ENCODE results near the gene C1orf87.

The C1orf87 gene, protein sequence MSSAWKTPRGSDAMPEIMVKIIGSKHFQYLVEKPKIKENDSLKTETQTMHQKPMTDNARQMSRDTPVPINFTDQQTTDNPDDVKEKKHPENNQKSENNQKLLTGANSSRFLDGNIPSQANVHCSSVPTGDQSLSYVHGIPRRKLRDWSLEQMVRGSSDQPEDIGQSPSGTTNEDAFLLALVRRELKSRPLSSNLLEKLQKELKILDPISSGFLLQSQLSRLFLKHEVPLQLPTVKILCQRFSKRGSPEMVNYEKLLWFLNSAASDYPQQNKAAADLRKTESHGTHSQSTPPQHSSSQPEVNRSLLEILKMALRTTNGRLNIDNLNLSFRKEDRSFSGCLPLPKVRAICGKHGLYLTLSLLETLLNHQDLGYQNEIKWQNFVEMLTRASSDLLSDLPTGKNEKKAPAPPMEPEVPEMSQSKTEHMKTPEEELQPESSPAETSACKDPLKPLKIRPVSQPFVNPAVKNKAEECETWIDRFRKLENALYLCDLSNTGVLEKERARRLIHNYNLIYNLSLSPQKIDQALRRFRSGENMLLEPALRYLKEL

DNA sequence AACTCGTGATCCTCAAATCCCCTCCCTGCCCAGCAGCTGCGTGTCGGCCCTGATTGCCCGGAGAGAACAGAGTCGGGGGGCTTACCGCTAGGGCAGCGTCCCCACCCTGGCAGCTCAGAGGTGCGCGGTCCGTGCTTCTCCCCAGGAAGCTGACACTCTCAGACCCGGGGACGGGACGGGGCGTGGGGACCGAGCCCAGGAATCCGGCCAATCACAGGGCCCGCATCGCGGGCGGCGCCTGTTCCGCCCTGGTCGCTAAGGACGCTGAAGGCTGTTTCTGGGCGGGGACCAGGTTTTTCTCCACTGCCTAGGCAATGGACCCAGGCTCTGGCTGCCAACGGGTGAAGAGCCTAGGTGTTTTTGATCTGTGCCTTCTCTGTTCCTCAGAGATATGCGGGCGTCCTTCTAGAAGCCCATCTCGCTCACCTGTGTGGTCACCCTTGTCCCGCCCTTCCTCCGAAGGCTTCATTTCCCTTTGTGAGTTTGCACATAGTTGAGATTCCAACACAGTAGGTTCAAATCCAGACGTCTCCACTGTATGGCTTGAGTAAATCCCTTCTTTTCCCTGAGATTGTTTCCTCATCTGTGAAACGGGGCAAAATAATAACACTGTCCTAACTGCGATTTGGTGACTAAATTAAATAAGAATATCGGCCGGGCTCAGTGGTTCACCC is at the start of gene C1orf87:
TSS of gene C1orf87 (minus strand) at position 166 of the 674 bp plus-strand sequence. CDS start 1,127 bp downstream, outside the sequence.
- no peak for DNase-seq (ENCODE audit: low spot score)

GRCh38 chr1:60118085-60118484 is 44.5 kb upstream of the C1orf87 start:
- DNase-seq (ENCODE audit: low spot score) = no peak

GRCh38 chr1:60114745-60115318 is 41.3 kb upstream of the C1orf87 start:
- no peak for DNase-seq (ENCODE audit: low spot score)

DNA sequence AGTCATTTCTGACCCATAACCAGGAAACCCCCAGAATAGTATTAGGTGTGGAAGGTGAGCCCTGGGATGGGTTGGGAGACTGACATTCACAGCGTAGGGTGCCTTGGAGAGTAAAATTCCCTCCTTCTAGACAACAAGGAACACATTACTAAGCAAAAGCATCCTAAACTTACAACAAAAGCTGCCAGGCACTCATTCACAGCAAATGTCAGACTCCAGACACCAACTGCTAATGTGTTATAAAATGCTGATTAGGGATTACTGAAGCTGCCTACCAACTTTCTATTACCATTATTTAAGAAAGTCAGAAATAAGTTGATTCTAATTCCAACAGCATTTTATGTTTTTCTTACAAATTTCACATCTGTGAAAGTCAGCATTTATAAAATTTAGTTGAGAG is 40.0 kb upstream of the C1orf87 start:
- DNase-seq (ENCODE audit: low spot score) = no peak

GRCh38 chr1:60113028-60113427 is 39.5 kb upstream of the C1orf87 start:
- DNase-seq (ENCODE audit: low spot score) = no peak

DNA sequence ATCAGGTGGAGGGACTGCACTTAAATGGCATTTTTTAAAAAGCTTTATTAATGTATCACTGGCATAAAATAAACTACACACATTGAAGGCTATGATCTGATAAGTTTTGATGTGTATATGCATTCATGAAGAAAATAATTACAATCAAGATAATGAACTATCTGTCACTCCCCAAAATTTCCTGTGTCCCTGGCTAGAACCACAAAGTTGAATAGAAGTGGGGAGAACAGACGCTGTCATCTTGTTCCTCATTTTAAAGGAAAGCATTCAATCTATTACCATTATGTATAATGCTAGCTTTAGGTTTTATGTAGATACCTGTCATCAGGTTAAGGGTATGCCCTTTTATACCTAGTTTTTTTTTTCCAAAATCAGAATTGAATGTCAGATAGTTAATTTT is 38.1 kb upstream of the C1orf87 start:
- no peak for DNase-seq (ENCODE audit: low spot score)

DNA sequence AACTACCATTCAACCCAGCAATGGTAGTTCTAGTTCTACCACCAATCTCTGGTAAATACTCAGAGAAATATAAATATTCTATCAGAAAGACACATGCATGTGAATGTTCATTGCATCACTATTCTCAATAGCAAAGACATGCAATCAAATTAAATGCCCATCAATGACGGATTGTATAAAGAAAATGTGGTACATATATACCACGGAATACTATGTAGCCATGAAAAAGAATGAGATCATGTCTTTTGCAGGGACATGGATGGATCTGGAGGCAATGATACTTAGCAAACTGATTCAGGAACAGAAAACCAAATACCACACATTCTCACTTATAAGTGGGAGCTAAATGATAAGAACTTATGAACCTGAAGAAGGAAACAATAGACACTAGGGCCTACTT is 37.5 kb upstream of the C1orf87 start:
- DNase-seq (ENCODE audit: low spot score) = no peak

- no peak for DNase-seq (ENCODE audit: low spot score)
These were observed 34.6 kb upstream of the C1orf87 start for GRCh38 chr1:60108196-60108595.

DNA sequence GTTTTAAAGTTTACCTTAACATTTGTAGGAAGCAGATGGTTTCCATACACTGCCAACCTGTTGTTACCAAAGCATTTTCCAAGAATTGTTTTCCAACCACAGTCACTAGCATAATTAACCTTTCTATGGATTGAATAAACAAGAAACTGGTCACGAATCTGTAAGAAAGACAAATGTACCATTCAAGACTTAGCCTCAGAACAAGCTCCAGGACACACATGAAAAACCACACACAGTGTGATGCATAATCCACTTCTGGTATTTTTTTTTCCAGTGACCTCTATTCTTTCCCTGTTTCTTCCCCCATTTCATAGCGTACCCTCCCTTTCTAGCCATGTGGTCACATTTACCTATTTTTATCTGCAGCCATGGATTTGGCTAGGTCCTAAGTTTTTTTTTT is 29.6 kb upstream of the C1orf87 start:
- DNase-seq (ENCODE audit: low spot score) = no peak

GRCh38 chr1:60102267-60103061 is 28.9 kb upstream of the C1orf87 start:
- DNase-seq (ENCODE audit: low spot score) = no peak

DNA sequence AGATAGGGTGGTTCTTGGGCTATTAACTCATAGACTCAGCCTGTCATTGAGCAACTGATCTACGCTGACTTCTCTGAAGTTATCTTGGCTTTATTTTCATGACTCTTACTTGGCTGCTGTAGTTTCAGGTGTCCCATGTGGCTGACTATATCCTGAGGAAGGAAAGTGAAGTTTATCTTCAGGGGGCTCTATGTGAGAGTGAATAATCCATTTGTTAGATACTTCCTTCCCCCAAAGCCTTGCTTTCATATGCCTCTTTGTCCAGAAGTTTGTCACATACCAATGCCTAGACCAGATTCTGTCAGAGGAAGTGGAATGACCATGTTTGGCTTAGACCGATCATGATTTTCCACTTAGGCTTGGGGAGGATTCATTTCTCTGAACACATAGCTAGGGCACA is 27.9 kb upstream of the C1orf87 start:
- DNase-seq (ENCODE audit: low spot score) = no peak

DNA sequence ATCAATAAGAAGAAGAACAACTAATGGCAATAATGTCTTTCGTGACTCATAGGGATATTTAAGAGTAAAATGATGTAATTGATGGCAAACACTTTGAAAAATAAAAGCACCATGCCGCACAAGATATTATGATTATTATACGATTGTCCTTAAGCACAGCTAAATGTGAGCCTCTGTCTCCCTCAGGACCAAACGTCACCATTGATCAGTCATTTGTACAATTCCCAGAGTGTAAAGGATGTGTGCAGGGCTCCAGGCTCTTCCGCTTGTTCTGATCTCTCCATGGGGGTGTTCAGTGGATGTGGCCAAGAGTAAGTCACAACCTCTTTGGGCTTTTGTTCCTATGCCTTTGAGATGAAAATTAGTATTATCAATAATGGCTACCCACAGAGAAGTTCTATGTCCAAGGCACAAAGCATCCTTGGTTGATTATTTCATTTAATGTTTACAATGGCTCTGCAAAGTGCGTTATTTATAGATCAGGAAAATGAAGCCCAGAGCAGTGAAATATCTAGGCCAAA is 17.7 kb upstream of the C1orf87 start:
- DNase-seq (ENCODE audit: low spot score) = no peak

- no peak for DNase-seq (ENCODE audit: low spot score)
These were observed 17.1 kb upstream of the C1orf87 start for GRCh38 chr1:60090655-60091054.

DNA sequence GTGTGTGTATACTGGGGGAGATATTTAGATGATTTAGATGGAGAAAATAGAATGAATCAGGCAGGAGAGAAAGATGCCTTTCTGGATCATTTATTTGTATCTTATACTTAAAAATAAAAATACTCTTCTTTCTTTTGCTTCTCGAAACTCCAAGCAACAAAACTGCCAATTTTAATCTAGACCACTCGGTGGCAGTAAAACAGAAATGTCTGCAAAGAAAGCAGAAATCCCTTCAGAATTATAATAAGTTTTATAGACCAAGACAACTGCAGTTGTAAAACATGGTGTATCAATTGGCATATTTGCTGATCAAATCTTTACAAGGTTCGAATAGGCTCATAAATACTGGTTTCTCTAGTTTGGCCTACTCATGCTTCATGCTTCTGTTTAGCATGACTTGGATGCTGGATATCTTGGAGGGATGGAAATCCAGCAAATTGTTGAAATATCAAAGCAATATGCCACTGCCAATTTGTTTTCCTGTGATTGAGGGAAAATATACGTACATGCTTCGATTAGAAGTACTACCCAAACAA is 15.1 kb upstream of the C1orf87 start:
- DNase-seq (ENCODE audit: low spot score) = no peak

DNA sequence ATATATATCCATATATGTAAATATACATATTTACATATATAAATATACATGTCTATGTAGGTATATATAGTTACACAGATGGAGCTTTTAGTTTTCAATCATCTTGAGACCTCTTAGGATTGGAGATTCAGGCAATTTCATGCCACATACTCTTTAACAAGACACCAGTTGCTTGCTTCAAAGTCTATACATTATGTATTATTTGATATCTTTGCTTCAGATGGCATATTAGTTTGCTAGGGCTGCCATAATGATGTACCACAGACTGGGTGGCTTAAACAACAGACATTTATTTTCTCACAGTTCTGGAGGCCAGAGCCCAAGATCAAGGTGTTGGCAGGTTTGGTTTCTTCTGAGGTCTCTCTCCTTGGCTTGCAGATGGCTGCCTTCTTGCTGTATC is 14.1 kb upstream of the C1orf87 start:
- no peak for DNase-seq (ENCODE audit: low spot score)

DNA sequence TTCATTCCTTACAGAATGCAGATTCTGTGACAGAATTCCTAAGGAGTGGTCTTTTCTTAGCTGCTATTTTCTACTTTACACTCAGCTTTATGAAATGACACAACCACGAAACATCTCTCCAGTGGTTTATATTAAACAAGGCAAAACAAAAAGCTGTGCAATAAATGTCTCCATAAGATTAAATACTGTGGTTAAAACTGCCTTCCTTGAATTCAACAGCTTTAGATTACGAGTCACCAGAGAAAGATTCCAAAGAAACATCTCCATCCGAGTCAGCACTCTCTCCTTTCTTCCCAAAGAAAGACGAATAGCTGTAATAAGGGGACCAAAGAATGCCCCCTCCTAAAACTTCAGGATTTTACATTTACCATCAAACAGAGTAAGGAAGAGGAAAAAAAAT is 4.6 kb upstream of the C1orf87 start:
- no peak for DNase-seq (ENCODE audit: low spot score)

GRCh38 chr1:60071296-60071695 is 2.3 kb downstream of the C1orf87 start:
- no peak for DNase-seq (ENCODE audit: low spot score)

GRCh38 chr1:60069691-60070090 is 3.9 kb downstream of the C1orf87 start:
- DNase-seq (ENCODE audit: low spot score) = no peak

DNA sequence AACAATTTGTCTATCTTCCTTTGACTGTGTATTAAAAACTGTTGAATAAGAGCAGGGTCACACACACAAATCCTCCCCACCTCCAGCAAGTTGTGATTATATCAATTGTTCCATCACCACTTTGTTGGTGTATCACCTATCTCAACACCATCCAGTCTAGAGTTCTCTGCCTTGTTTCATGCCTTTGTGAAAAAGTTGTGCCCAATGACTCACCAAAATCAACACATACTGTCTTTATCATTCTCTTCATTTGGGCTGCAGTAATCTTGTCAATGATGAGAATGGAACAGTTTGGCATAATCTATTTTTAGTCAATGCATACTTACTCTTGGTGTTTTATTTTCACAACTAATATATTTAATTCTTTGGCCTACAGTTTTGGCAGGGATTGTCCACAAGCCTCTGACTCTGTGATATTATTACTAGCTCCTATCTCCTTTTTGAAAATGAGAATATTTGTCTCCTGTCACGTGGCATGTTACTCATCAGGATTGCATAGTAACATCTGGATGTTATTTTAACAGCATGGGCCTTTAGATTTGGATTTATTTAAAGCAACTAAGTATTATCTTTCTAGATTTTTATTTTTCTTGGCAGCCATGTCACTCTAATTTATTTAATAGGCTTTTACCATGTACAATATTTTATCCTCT is 5.1 kb downstream of the C1orf87 start:
- DNase-seq (ENCODE audit: low spot score) = no peak

DNA sequence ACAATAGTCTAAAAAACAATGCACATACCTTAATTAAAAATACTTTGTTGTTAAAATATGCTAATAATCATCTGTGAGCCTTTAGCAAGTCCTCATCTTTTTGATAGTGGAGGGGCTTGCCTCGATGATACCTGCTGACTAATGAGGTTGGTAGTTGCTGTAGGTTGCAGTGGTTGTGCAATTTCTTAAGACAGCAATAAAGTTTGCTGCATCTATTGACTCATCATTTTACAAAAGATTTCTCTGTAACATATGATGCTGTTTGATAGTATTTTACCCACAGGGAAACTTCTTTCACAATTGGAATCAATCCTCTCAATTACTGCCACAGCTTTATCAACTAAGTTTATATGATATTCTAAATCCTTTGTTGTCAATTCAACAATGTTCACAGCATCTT is 7.6 kb downstream of the C1orf87 start:
- DNase-seq (ENCODE audit: low spot score) = no peak

- no peak for DNase-seq (ENCODE audit: low spot score)
These were observed 8.4 kb downstream of the C1orf87 start for GRCh38 chr1:60065199-60065598.

Measured in HuH-7.5 (cell line).